Stimulated activated CD4-positive, alpha-beta T cell treated with anti-CD3 and anti-CD28 coated beads, Interleukin-1b, Interleukin-23, amount 100 ng/mL, for 1 hour (primary cell): Measurements from ENCODE around the gene SH3TC1.
A peak's percentile ranks its signal among the peaks of the same experiment; 100 is the strongest.

Source experiments
- DNase-seq, 2 donors: peaks; one replicate each; pipeline ENCODE4 v3.0.0-alpha.2; 2020; ENCODE audit warnings: low read depth in 2 of 2

SH3TC1 gene

DNA sequence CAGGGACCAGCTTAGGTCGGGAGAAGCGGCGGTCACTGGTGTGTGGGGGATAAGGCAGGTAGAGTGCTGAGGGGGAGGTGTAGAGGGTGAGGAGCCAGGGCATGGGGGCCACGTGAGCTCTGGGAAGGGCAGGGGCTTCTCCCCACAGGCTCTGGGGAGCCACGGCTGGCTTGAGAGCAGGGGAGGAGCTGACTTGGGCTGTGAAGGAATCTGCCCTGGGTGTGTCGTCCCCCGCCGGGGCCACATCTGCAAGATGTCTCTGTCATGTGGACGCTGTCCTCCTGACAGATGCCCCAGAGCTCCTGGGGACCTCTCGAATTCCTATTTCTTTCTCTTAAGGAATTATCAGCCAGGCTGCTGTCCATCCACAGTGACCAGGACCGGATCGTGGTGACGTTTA is 15.0 kb downstream of the SH3TC1 start:
- DNase-seq = no peak

DNA sequence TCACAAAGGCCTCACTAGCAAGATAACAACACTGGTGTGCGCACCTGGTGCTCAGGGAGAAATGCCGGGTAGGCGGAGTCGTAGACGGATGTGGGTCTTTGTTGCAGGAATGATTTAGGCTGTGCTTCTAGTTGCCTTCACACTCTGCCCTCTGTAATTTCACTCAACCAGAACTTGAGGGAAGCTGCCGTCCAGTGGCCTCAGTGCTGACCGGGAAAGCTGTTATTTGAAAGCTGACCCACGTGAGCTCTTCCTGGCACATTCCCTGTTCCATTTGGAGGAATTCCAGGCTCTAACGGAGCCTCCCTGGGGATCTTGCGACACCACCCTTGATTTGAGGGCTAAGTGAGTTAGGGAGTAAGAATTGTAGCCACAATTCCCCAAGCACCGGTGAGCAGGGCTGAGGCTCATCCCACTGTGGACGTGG is 15.9 kb downstream of the SH3TC1 start:
- DNase-seq = no peak

DNA sequence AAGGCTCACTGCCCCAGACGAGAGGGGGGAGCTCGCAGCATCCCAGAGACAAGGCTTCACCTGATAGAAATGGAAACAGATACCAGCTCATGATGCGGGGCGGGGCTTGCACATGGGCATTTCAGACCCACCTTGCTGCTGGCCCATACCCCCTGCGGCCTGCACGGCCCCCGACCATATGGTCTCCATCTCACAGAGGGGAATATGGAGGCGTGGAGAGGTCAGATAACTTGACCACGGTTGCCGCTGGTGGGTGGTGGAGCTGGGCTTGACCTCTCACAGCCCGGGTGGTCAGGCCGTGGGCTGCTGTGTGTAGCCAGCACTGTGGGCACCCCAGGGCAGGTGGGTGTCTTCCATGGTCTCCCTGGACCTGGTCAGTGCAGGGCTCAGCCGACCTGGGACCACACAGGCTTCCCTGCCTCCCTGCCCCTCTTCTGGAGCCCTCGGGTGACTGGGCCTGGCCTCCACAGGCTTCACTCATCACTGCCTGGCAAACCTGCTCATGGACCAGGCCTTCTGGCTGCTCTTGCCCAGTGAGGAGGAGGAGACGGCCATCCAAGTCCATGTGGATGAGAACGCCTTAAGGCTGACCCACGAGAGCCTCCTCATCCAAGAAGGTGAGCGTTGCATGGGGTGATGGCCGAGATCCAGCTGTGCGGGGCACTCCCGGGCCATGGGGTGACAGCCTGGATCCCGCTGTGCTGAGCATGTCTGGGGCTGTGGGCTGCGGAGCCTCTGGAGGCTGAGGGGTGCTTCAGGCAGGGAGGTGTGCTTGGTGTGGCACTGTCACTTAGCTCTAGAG is 16.8 kb downstream of the SH3TC1 start:
- no peak for DNase-seq

DNA sequence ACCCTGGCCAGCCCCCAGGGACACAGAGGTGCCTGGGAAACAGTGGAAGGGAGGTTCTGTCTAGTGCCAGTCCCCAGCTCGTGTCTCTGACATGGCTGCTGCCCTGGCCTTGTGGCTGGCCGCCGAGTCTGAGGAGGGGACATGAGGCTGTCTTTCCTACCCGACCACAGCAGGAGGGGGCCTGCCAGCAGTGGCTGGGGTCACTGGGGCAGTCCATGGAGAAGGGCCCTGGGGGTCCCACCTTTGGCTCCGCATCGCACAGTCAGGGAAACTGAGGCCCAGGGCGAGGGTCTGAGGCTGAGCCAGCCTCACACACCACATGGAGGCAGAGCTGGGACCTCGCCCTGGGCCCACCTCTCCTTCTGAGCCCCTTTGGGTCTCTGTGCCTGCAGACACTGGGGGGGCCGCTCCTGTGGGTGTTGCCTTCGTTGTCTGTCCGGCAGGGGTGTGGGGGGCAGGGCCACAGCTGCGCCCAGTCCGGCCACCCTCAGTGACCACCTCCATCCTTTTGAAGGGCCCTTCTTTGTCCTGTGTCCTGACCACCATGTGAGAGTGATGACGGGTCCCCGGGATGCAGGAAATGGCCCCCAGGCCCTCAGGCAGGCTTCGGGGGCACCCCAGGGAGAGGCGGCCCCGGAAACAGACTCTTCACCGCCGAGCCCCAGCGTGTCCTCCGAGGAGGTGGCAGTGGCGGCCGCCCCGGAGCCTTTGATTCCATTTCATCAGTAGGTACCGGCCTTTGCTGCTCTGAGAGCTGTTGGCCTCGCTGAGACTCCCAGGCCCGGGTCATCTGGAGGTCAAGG is 17.6 kb downstream of the SH3TC1 start:
- no peak for DNase-seq

DNA sequence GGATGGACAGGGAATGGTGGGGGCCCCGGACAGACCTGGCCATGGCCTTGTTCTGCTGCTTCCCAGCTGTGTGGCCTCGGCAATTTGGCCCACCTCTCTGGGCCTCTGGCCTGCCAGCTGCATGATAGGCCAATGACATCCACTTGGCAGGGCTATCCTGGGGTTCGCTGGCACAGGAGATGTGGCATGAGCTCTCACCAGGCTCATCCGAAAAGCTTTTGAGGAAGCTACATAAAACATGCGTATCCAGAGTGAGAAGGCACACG is 18.1 kb downstream of the SH3TC1 start:
- DNase-seq = no peak

DNA sequence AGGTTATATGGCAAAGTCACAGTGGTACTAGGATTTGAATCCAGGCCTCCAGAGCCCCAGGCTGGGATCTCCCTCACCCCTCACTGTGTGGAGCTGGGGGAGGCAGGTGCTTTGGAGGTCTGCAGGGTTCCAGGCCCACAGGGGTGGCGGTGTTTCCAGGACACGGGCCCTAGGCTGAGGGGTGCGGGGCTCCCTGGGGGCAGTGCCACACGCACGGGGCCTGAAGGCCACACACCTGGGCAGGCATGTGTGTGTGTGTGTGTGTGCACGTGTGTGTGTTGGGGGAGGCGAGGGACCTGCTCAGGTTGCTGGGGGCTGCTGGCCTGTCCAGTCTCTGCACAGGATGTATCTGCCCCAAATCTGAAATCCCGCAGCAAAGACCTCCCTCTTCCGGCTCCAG is 18.8 kb downstream of the SH3TC1 start:
- no peak for DNase-seq

DNA sequence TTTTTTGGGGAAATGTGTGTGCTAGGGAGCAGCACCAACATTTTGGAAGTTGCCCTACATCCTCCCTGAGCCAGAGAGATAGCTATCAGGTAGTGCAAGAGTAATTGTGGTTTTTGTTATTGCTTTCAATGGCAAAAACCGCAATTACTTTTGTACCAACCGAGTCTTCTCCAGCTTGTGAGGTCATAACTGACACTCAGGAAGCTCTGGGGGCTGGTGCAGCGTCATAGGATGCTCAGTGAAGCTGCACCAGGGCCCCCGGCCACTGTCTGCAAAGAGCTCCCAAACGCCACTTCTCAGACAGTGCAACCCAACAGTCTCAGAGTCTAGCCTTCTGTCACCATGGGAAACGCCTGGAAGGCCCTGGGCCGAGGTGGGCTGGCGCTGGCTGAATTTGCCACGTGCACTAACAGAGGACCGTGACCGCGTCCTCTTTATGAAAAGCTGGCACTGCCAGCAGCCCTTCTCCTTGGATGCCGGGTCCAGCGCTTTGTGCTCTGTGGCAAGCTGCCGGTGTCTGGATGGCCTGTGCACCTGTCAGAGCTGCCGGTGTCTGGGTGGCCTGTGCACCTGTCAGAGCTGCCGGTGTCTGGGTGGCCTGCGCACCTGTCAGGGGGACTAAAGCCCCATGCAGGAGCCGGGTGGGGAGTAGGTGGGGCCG is 19.4 kb downstream of the SH3TC1 start:
- DNase-seq = no peak

DNA sequence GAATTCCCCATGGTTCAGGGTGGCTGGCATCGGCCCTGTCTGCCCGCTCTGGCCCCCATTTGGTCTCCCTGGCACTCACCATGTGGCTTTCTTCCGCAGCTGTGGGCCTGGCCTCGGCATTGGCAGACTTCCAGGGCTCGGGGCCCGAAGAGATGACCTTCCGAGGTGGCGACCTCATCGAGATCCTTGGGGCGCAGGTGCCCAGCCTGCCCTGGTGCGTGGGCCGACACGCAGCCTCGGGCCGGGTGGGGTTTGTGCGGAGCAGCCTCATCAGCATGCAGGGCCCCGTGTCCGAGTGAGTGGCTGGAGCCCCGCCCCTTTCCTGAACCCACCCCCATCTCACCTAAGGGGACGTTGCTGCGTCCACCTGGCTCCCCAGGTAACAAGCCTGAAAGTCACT is 20.1 kb downstream of the SH3TC1 start:
- no peak for DNase-seq

DNA sequence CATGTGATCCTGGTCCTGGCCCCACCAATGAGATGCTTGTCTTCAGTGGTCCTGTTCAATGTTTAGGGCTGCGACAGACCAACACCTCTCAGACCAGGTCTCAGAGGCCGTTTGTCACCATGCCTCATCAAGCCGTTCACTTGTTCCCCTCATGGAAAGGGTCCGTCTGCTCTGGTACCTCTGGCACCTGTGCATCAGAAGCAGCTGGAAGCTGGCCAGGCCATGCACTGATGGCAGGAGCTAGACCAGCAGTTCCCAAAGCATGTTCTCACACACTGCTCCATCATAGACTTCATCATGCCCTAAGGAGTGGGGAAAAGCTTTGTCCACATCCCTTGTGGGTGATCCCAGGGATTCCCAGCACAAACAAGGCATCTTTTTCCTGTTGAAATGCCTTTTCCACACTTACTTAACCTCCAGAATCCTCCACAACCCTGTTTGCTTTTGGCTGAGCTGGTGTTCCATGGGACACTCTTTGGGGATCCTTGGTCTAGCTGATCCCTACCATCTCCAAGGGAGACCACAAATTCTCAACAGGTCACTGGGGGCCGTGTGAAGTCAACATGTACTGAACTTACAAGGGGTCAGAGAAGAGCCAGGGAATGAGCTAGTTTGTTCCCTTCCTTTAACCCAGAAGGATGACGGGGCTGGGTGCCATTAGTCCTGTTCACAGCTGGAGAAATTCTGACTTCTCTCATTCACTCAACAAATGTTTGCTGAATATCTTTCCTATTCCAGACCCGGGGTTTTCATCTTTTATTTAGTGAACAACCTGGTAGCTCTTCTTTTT is 21.8 kb downstream of the SH3TC1 start:
- no peak for DNase-seq

DNA sequence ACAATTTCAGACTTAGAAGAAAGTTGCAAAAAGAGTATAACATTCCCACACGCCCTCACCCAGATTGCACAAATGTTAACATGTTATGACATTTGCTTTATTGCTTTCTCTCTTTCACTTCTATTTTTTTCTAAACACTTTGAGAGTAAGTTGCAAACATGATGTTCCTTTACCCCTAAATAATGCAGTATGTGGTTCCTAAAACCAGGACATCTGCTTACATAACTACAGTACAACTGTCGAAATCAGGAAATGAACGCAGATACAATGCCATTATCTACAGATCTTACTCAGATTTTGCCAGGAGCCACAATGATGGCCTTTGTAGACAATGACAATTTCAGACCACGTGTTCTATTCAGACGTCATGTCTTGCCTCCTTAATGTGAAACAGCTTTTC is 22.4 kb downstream of the SH3TC1 start:
- DNase-seq = no peak

DNA sequence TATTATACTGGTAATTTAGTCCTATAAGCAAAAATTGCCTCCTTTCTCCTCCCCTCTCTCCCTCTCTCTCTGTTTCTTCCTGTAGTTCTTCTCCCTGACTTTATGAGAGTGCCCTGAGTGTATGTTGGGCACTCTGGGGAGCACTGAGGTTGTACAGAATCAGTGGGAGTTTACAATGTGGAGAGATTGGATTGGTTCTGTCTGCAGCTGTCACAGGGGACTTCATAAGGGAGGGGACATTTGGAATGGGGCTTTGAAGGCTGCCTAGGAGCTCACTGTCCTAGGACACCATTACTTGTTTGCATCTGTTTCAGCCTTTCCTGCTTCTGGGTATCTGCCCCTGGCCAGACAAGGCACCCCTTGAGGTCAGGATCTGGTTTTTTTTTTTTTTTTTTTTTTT is 22.9 kb downstream of the SH3TC1 start:
- DNase-seq = no peak

DNA sequence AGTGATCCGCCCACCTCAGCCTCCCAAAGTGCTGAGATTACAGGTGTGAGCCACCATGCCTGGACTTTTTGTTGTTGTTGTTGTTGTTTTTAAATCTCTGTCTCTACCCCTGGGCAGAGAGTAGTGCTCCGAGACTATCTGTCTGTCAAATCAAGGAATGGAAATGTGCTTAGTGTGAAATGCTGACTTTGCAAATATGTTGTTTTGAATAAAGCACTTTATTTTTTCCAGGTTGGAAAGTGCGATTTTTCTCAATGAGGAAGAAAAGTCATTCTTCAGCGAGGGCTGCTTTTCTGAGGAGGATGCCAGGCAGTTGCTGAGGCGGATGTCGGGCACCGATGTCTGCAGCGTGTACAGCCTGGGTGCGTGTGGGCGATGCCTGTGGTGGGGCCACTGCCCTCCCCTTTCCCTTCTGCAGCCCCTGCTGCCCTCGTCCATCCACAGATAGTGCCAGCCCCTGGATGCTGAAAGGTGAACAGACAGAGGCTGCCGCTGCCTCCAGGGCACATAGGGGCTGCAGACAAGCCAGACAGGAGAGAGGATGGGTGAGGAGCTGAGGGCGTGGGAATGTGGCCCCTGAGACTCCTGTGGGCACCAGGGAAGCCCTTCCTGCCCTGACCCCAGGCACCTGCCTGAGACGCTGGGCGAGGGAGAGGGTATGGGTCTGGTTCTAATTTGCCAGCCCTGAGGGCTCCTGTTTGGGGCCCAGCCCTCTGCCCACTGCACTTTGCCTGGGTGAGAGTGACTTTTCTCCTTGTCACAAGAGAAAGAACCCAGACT is 23.7 kb downstream of the SH3TC1 start:
- no peak for DNase-seq

DNA sequence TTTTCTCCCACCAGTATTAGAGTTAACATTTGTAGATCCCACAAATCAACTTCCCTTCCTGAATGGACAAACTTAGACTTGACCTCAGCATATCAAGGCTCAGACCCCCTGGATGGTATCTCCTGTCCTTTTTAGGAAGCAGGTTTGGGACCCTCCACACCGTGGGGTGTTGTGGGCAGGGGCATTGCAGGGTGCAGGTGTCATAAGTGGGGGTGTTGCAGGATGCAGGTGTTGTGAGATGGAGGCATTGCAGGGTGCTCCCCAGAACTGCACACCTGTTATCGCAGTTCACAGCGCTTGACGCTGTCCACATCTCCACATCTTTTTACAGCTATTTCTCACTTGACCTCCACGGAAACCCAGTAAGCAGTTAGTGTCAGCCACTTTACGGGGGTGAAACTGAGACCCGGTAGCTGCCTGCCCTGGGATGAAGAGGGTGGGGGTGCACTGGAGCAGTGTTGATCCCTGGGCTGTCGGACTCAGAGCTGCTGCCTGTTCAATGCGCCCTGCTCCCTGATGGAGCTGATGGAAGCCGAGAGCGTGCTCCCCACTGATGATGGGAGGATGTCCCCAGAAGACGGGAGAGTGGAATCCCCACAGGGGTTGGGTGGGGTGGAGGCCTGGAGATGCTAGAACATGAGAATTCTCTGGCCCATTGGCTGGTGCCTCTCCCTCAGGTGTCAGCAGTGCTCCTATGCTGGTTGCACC is 25.3 kb downstream of the SH3TC1 start:
- no peak for DNase-seq

DNA sequence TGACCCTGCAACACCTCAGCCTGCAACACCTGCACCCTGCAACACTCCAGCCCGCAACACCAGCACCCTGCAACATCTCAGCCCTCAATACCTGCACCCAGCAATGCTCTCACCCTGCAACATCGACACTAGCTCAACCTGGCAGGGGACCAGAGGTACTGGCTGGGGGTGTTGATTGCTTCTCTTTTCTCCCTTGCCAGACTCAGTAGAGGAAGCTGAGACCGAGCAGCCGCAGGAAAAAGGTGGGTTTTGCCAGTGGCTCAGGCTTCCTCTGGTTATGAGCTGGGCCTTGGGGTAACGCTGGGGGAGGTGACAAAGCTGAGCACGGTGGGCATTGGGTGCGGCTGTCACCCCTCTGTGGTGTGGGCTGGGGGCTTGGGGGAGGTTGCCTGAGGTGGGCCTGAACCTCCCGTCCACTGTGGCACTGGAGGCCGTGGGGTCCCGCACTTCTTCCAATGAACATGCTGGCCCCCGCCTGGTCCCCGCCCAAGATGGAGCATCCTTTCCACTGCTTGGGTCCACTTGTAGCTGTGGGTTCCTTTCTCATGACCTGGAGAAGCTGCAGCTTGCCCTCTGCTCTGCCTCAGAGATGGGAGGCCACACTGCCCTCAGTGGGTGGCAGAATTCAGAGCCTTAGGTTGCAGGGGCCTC is 26.0 kb downstream of the SH3TC1 start:
- DNase-seq = no peak

DNA sequence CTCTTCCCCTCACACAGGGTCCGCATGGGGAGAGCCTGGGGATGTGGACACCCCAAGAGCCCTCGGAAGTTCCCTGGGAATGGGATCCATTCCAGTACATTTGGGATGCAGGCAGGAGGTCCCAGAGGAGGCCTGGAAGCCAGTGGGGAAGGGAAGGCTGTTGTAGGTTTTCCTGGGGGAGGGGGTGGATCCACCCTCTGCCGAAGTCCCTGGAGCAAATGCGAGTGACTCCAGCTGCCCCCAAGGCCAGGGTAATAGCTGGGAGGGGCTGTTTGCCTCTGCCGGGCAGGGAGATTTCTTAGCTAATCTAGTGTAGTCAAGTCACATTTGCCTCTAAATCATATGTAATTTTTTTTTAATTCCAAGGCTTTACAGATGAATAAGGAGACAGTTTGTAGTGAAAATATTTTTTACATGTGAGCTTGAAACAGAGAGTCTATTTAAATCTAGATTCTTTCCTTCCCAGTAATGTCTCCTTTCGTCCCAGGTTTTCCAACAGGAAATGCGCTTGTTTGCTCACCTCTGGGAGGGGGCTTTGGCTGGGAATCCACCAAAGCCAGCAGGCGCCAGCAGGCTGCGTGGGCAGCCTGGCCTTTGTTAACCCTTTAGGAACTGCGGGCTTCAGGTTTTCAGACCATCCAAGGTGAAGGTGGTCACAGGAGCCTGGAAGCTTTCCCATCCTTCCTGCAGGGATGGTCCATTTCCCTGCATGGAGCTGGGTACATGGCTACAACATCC is 26.8 kb downstream of the SH3TC1 start:
- no peak for DNase-seq

DNA sequence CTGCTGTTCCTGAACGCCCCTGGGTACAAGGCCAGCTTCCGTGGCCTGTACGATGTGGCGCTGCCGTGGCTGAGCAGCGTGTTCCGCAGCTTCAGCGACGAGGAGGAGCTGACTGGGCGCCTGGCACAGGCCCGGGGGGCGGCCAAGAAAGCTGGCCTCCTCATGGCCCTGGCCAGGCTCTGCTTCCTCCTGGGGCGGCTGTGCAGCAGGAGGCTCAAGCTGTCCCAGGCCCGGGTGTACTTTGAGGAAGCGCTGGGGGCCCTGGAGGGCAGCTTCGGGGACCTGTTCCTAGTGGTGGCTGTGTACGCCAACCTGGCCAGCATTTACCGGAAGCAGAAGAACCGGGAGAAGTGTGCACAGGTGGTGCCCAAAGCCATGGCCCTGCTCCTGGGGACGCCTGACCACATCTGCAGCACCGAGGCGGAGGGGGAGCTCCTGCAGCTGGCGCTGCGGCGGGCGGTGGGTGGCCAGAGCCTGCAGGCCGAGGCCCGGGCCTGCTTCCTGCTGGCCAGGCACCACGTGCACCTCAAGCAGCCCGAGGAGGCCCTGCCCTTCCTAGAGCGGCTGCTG is 28.2 kb downstream of the SH3TC1 start:
- no peak for DNase-seq

DNA sequence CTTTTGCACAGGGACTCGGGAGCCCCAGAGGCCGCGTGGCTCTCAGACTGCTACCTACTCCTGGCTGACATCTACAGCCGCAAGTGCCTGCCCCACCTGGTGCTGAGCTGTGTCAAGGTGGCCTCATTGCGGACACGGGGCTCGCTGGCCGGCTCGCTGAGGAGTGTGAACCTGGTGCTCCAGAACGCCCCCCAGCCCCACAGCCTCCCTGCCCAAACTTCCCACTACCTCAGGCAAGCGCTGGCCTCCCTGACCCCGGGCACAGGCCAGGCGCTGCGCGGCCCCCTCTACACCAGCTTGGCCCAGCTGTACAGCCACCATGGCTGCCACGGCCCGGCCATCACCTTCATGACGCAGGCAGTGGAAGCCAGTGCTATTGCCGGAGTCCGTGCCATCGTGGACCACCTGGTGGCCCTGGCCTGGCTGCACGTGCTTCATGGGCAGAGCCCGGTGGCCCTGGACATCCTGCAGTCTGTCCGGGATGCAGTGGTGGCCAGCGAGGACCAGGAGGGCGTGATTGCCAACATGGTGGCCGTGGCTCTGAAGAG is 28.8 kb downstream of the SH3TC1 start:
- no peak for DNase-seq

DNA sequence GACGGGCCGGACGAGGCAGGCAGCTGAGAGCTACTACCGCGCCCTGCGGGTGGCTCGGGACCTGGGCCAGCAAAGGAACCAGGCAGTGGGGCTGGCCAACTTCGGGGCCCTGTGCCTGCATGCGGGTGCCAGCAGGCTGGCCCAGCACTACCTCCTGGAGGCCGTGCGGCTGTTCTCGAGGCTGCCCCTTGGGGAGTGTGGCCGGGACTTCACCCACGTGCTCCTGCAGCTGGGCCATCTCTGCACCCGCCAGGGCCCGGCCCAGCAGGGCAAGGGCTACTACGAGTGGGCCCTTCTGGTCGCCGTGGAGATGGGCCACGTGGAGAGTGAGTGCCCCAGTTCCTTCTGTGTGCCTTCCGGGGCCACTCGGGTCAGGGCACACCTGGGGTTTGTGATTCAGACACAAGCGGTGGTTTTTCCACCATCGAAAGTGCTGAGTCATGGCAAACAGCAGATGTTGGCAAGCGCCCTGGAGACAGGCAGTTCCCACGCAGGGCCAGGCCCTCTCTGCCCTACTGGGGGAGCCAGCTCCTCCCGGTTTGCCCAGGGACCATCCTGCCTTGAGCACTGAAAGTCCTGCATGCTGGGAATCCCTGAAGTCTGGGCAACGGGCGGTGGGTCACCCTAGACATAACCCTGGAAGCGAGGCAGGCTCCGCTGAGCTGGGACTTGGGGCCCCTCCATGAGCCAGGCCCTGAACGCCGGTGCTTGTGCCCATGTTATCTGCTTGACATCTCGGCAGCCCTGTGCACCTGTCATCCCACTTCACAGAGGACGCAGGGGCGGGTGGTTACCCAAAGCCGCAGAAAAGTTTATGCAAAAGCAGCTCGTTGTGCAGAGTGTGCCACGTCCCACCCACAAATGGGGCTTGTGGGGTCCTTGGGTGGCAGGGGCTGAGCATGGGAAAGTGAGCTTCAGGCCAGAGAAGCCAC is 29.5 kb downstream of the SH3TC1 start:
- peak; percentile 22 to 47 for DNase-seq
